GM21717 (cell line): ENCODE measurements around the gene MED23.

Experiments used
- ATAC-seq: cut with Tn5 transposase; IDR thresholded peaks from one replicate; pipeline ENCODE4 v1.9.1; 2021; ENCODE audit warnings: mild to moderate bottlenecking, moderate library complexity; ENCODE audit not compliant: unreplicated experiment

MED23 gene

GRCh38 chr6:131640576-131640975 lies 12.5 kb upstream of the MED23 start:
- no peak for ATAC-seq

- ATAC-seq, result peak; percentile 60
Measured at GRCh38 chr6:131640100-131640499, 12.1 kb upstream of the MED23 start.

GRCh38 chr6:131638013-131638412 lies 10.0 kb upstream of the MED23 start:
- ATAC-seq, result no peak

- no peak for ATAC-seq
Measured at GRCh38 chr6:131636880-131637792, 9.1 kb upstream of the MED23 start, which contains the start of gene ENPP3. Gene ENPP3 (plus strand): TSS chr6:131637302. CDS start chr6:131637385, 83 bp downstream.

DNA sequence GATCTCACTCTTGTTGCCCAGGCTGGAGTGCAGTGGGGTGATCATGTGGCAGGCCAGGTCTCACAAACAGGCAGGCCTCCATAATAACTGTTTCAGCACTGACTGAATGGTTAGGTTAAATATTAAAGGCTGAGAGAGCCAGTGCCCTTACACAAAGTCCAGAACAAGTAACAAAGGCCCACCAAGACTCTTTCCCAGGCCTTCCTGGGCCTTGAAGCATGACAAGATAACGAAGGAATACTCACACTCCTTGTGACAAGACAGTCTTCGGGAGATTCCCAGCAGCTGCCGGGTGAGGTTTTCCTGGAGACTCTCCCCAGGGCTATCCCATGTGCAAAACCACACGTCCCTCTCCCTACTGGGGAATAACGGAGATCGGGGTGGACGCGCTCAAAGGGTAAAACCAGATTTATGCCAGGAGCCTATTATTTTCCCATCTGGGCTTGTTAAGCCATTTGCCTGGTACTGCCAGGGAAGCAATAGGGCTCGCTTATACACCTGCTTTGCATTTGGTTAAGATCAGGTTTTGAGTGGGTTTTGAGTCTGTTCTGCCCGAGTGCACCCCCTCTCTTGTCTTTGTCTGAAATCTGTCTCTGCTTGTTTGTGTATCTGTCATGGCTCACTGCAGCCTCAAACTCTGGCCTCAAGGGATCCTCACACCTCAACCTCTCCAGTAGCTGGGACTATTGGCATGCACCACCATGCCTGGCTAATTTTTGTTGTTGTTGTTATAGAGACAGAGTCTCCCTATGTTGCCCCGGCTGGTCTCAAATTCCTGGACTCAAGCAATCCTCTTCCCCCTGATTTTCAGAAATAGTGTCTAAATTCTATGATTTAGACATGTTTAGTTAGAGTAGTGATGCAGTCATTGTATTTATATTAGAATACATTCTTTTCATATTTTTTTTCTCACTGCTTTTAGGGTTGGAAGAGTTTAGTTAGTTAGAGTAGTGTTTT lies 7.6 kb upstream of the MED23 start:
- ATAC-seq, result peak; percentile 71

DNA sequence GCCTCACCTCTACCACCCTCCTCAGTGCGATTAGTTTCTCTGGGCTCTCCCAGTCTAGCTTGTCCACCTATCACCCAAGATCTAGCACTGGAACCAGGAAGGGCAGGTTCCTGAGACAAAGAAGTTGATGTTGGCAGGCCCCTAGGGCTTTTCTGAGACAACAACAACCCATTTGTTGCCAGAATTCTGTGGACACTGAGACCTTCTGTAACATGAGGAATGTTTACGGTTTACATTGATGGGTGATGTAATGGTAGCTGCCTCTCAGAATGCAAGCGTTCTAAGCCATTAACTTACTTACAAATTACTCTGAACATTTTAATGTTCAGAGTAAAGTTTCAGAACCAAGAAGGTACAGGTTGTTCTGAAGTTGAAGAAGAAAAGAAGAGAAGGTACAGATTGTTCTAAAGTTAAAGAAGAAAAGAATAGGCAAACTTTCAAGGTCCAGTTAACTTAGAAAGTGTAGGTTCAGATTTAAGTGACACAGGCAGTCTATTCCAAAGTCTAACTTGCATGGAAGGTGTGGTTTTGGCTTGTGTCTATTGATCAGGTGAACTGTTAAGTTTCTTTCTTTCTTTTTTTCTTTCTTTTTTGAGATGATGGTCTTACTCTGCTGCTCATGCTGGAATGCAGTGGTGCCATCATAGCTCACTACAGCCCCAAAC lies 3.7 kb upstream of the MED23 start:
- ATAC-seq, result no peak

- ATAC-seq, result no peak
Measured at GRCh38 chr6:131629651-131630050, 1.6 kb upstream of the MED23 start.

GRCh38 chr6:131628726-131629125 lies 684 bp upstream of the MED23 start:
- no peak for ATAC-seq

DNA sequence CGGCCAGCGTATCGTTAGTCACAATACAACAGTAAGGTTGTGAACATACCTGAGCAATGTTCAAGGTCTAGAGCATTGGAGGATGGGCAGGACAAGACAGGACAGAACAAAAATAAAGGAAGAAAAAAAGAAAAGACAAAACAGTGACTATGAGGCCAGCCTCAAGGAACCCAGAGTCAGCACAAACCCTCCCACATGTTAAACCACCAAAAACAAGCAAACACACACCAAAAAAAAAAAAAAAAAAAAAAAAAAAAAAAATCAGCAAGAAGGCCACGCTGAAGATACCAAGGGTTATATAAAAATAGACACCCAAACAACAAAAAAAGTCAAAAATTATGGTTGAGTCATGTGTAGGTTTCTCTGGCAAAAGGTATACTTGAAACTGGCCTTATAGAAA lies 12.8 kb downstream of the MED23 start:
- no peak for ATAC-seq

DNA sequence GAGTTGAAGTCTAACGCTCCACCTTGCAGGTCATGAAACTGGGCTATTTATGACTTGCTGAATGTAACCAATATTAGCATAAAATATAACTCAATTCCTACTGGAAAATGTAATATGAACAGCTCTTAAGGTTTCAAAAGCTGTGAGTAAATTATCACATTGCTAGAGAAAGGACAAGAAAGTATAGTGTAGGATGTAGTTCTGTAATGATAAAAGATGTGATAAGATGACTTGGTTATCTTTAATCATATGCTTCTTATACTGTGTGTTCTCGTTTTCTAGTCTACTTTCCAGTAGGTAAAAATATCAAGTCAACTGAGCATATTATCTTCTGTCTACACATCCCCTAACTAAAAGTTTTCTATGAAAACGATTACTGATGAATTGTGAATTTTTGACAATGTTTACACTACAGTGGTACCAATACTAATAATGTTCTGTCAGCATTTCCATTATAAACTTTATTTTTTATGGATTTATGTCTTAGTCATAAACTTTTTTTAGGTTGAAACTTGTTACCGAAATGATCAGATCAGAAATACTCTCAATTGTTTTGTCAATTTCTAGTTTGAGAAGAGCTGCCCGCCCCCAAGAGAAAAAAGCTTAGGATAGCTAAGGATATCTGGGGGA lies 14.6 kb downstream of the MED23 start:
- ATAC-seq, result no peak

DNA sequence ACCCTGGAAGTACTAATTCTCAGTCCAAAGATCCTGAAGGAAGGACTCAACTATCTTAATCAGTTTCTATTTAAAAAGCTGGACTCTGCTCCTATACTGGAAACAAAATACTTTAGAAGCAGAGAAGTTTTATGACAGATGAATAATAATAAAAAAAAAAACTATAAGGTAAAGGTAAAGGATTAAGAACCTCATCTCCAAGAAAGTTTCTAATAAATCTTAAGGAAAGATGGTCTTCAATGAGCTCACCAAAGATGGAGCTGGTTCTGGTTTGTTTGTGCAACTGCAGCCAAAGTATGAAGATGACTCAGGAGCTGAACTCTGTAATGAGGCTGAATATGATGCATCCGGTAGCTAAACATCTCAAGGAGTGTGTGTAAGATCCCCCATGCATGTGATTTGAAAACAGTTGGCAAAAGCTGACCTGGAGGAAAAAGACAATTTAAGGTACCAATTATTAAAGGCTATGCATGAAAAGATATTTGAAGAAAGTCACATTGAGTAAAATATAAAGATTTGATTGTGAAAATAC lies 25.2 kb downstream of the MED23 start:
- ATAC-seq, result no peak

DNA sequence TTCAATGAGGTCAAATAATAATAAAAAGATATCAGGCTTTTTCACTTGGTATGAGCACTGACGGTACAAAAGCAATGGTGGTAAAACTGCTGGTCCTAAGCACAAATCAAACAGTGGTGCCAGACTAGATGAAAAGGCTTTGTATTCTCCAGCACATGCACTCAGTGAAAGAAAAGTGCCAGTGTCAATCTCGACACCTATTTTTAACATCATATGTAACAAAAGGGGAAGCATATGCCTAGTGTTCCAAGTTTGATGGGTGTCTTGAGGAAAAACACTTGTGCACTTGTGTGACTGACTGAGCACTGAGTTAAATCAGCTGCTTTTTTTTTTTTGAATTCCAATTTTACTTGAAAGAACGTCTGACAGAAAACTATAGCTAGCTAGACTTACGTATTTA lies 27.3 kb downstream of the MED23 start:
- no peak for ATAC-seq

GRCh38 chr6:131597446-131597845 lies 30.6 kb downstream of the MED23 start:
- ATAC-seq, result no peak

GRCh38 chr6:131594074-131594473 lies 34.0 kb downstream of the MED23 start:
- no peak for ATAC-seq

- no peak for ATAC-seq
Measured at GRCh38 chr6:131592935-131593334, 35.1 kb downstream of the MED23 start.

DNA sequence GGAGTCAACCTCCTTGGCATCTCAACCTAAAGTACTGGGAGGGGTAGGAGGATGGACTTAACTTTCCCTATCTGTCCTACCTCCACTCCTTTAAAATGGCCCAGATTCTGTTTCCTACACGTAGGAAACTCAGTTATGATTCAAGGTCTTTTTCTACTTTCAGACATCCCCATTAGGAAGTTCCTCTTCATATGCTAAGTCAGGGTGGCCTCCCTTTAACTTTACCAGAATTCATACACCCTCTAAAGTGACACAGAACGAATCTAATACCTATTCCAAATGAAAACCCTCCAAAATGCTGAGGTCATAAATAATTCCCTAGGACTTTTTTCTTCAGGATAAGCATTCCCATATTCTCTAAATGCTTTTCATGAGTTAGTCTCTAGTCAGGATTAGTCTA lies 39.4 kb downstream of the MED23 start:
- ATAC-seq, result no peak

DNA sequence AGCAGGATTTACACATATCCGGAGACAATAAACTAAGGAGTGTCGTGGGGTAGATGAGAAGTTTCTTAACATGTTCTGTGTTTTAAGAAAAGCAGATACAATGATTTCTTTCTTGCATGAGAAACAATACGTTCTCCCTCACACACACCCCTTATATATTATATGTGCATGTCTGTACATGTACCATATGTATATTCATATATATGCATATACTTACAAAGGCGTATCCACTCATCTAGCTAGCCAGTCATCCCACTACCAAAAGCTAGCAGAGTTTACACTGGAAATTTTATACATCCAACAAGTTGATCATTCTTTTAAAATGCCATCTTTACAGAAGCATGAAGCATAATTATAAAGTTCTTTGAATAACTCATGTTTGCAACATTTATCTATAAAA lies 40.1 kb downstream of the MED23 start:
- ATAC-seq, result no peak

- ATAC-seq, result no peak
Measured at GRCh38 chr6:131586543-131586942, 41.5 kb downstream of the MED23 start.

DNA sequence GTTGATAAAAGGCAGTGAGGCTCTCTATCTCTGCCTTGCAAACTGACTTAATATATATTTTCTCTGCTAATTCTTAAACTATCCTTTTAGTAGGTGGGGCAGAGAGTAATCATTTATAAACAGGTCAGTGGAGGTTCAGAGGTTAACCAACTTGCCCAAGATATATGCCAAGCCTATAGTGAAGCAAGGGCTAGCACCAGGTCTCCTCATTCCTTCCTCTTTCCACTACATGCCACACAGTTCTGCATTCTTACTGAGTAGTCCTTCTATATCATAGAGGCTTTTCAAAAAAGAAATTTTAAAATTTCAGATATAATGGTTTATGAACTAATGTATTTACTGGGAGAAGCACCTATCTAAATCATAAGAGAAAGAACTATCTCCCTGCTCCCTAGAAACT lies 46.5 kb downstream of the MED23 start:
- no peak for ATAC-seq

GRCh38 chr6:131575834-131576478 lies 52.1 kb downstream of the MED23 start:
- no peak for ATAC-seq
